Measurements from ENCODE around the gene GTF2H3. TPM values are rescaled to one million over a fixed set of nuclear protein-coding genes. Genes with fewer than 3 reads are reported as not detected.

The GTF2H3 gene
- total RNA-seq, 1 donor from 2014 or later, result 44.3 TPM

GRCh38 chr12:123621101-123621500 lies 12.5 kb upstream of the GTF2H3 start:
- Histone ChIP-seq H3K36me3 (peaks cover 9% of the 10 kb centered on the region), H3K4me2 (no peak overlapping the region), H3K27ac (no peak overlapping the region), H3F3A (ENCODE audit: low read depth) (peaks cover 50% of the 10 kb centered on the region), H3K9me3 (ENCODE audit: low read depth) (no peaks in the 10 kb centered on the region), H3K4me3 (no peak overlapping the region), H2AFZ (replicated peaks) (no peak overlapping the region), H3K79me2 (ENCODE audit: low read depth) (no peaks in the 10 kb centered on the region), H4K20me1 (ENCODE audit: low read depth) (no peaks in the 10 kb centered on the region), H3K4me1 (no peaks in the 10 kb centered on the region), H3K27me3 (no peaks in the 10 kb centered on the region), H3K9ac (no peak overlapping the region)
- no peaks in the 10 kb centered on the region for H3K27me3 Mint-ChIP-seq (ENCODE audit: insufficient read depth, low read depth)
- H3K9me3 Mint-ChIP-seq, result no peaks in the 10 kb centered on the region
- H3K27ac Mint-ChIP-seq, result no peak overlapping the region
- no peaks in the 10 kb centered on the region for H3K4me1 Mint-ChIP-seq
- no peak overlapping the region for H3K4me3 Mint-ChIP-seq
- H3K36me3 Mint-ChIP-seq, result peaks cover 27% of the 10 kb centered on the region
- TF ChIP-seq EZH2 (IDR thresholded peaks at IDR 0.05), result no peak
- TF ChIP-seq EZH2phosphoT487 (IDR thresholded peaks at IDR 0.05), result no peak
- DNase-seq (ENCODE audit: low spot score), result no peak

DNA sequence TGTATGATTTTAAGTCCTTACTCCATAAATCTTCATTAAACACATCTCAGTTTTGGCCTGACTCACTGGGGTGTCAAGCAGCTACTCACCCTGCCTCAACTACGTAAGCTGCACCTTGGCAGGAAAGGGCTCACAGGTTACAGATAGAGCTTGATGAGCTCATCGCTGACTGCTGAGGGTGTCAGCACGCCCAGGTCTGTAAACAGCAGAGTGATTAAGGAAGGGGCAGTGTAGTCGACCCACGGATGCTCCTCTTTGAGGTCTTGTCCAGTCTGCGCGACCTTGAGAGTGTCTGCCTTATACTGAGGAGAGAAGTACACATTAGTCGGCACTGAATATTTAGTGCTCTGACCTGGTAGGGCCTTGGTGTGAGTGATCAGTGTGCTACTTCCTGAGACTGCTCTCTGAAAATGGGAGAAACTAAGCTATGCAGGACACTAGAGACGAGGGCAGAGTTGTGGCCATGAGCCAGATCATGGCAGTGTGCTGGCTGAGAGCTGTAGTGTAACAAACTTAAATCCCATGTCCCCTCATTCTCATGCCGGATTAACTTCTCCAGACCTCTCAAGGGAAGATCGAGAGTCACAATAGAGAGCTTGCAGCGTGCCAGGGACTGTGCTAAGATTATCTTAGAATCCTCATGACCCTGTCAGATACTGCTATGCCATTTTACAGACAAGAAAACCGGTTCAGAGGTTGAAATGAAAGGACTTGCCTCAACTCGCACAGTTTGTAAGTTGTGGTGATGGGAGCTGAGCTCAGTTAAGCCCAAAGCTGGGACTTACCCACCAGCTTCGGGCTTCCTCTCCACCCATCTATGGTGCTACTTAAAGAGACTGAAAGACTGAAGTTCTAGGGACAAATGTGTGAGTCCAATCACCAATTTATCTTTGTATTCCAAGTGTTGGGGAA lies 11.8 kb upstream of the GTF2H3 start:
- Histone ChIP-seq H3F3A (ENCODE audit: low read depth) (peaks cover 50% of the 10 kb centered on the region), H3K9me3 (ENCODE audit: low read depth) (no peaks in the 10 kb centered on the region), H3K4me2 (no peak overlapping the region), H3K79me2 (ENCODE audit: low read depth) (no peaks in the 10 kb centered on the region), H3K4me3 (no peak overlapping the region), H4K20me1 (ENCODE audit: low read depth) (no peaks in the 10 kb centered on the region), H3K27me3 (no peaks in the 10 kb centered on the region), H2AFZ (replicated peaks) (no peak overlapping the region), H3K4me1 (no peaks in the 10 kb centered on the region), H3K36me3 (peaks cover 9% of the 10 kb centered on the region), H3K27ac (no peak overlapping the region), H3K9ac (no peak overlapping the region)
- Mint-ChIP-seq H3K4me1 (no peaks in the 10 kb centered on the region), H3K4me3 (no peak overlapping the region), H3K36me3 (peaks cover 24% of the 10 kb centered on the region), H3K27ac (no peak overlapping the region), H3K9me3 (no peaks in the 10 kb centered on the region), H3K27me3 (ENCODE audit: insufficient read depth, low read depth) (no peaks in the 10 kb centered on the region)
- DNase-seq (ENCODE audit: low spot score), result no peak
- no peak for TF ChIP-seq CTCF (IDR thresholded peaks at IDR 0.05)

- H3K4me3 ChIP-seq, result peak overlapping the region; percentile 84
- no peak for TF ChIP-seq CTCF (IDR thresholded peaks at IDR 0.05)
- no peak for TF ChIP-seq EZH2 (IDR thresholded peaks at IDR 0.05)
- no peak for TF ChIP-seq EZH2phosphoT487 (IDR thresholded peaks at IDR 0.05)
- peak overlapping the region; percentile 91 for H3K9ac ChIP-seq
- H3K79me2 ChIP-seq (ENCODE audit: low read depth), result peaks cover 41% of the 10 kb centered on the region
- H3K9me3 ChIP-seq (ENCODE audit: low read depth), result no peaks in the 10 kb centered on the region
- H3K27ac ChIP-seq, result peak overlapping the region; percentile 20
- Mint-ChIP-seq H3K36me3 (peaks cover 8% of the 10 kb centered on the region), H3K27me3 (ENCODE audit: insufficient read depth, low read depth) (peaks cover 4% of the 10 kb centered on the region), H3K4me1 (peaks cover 15% of the 10 kb centered on the region), H3K4me3 (peak overlapping the region; percentile 93), H3K27ac (peak overlapping the region; percentile 97), H3K9me3 (no peaks in the 10 kb centered on the region)
- H2AFZ ChIP-seq (replicated peaks), result peak overlapping the region; percentile 61
- H4K20me1 ChIP-seq (ENCODE audit: low read depth), result no peaks in the 10 kb centered on the region
- H3K4me2 ChIP-seq, result peak overlapping the region; percentile 82
- no peaks in the 10 kb centered on the region for H3K36me3 ChIP-seq
- DNase-seq (ENCODE audit: low spot score), result no peak
- peaks cover 6% of the 10 kb centered on the region for H3K4me1 ChIP-seq
- H3K27me3 ChIP-seq, result no peaks in the 10 kb centered on the region
- no peaks in the 10 kb centered on the region for H3F3A ChIP-seq (ENCODE audit: low read depth)
Measured at GRCh38 chr12:123634142-123634561, 523 bp downstream of the GTF2H3 start.

GRCh38 chr12:123643911-123644310 lies 10.3 kb downstream of the GTF2H3 start:
- no peaks in the 10 kb centered on the region for H3K4me1 ChIP-seq
- no peaks in the 10 kb centered on the region for H3F3A ChIP-seq (ENCODE audit: low read depth)
- no peak overlapping the region for H3K27ac Mint-ChIP-seq
- H3K79me2 ChIP-seq (ENCODE audit: low read depth), result peaks cover 3% of the 10 kb centered on the region
- no peaks in the 10 kb centered on the region for H3K9me3 ChIP-seq (ENCODE audit: low read depth)
- no peak overlapping the region for H3K4me3 ChIP-seq
- no peak overlapping the region for H3K4me3 Mint-ChIP-seq
- no peaks in the 10 kb centered on the region for H3K27me3 Mint-ChIP-seq (ENCODE audit: insufficient read depth, low read depth)
- H3K9ac ChIP-seq, result no peak overlapping the region
- H3K9me3 Mint-ChIP-seq, result no peaks in the 10 kb centered on the region
- H4K20me1 ChIP-seq (ENCODE audit: low read depth), result no peaks in the 10 kb centered on the region
- no peak overlapping the region for H2AFZ ChIP-seq (replicated peaks)
- H3K27ac ChIP-seq, result no peak overlapping the region
- no peaks in the 10 kb centered on the region for H3K27me3 ChIP-seq
- peaks cover 14% of the 10 kb centered on the region for H3K36me3 Mint-ChIP-seq
- no peak for TF ChIP-seq EZH2phosphoT487 (IDR thresholded peaks at IDR 0.05)
- no peak for TF ChIP-seq CTCF (IDR thresholded peaks at IDR 0.05)
- TF ChIP-seq EZH2 (IDR thresholded peaks at IDR 0.05), result no peak
- no peak for DNase-seq (ENCODE audit: low spot score)
- no peak overlapping the region for H3K4me2 ChIP-seq
- H3K36me3 ChIP-seq, result peaks cover 15% of the 10 kb centered on the region
- H3K4me1 Mint-ChIP-seq, result no peaks in the 10 kb centered on the region

Data from neural progenitor cell (in vitro differentiated cells).